Heart right ventricle (tissue), 16 donors: ENCODE measurements around the gene MEF2B. TPM values are rescaled to one million over a fixed set of nuclear protein-coding genes. Genes with fewer than 3 reads are reported as not detected.

Experiments used
- ATAC-seq, 8 donors: fragments of 200-7000 bp; cut with Tn5 transposase; one replicate each; pipeline ENCODE4 v1.9.1; 2020; ENCODE audit warnings: mild to moderate bottlenecking in 8 of 8, moderate library complexity in 8 of 8, moderate number of reproducible peaks in 1 of 8
- DNase-seq, 2 donors: peaks; one replicate each; pipeline ENCODE4 v3.0.0-alpha.2; 2020
- H3K27ac ChIP-seq, 10 donors: fragments of 200-600 bp; sonication (generic) in 2 of 10; one replicate each; pipeline versions ENCODE4 v1.5.0 to v1.8.0; 2020 to 2022; ENCODE audit warnings: mild to moderate bottlenecking in 3 of 10
- H3K27me3 ChIP-seq, 7 donors: fragments of 200-600 bp; one replicate each; pipeline ENCODE4 v1.8.0; 2021 to 2022; ENCODE audit warnings: mild to moderate bottlenecking in 2 of 7
- H3K36me3 ChIP-seq, 9 donors: fragments of 200-600 bp; sonication (generic) in 1 of 9; one replicate each; pipeline versions ENCODE4 v1.5.0 to v1.8.0; 2020 to 2022; ENCODE audit warnings: mild to moderate bottlenecking in 2 of 9
- H3K4me1 ChIP-seq, 9 donors: fragments of 200-600 bp; sonication (generic) in 1 of 9; one replicate each; pipeline versions ENCODE4 v1.5.0 to v1.8.0; 2020 to 2022; ENCODE audit warnings: mild to moderate bottlenecking in 4 of 9
- H3K4me3 ChIP-seq, 10 donors: fragments of 200-600 bp; sonication (generic) in 2 of 10; one replicate each; pipeline versions ENCODE4 v1.5.0 to v1.8.0; 2020 to 2022; ENCODE audit warnings: mild to moderate bottlenecking in 7 of 10, moderate library complexity in 2 of 10
- H3K9me3 ChIP-seq, 11 donors: fragments of 200-600 bp in 10 of 11; sonication (generic) in 2 of 11; one replicate each; pipeline versions ENCODE4 v1.5.0 to v1.8.0; 2013 to 2022; ENCODE audit warnings: mild to moderate bottlenecking in 2 of 11, control low read depth in 1 of 11, moderate library complexity in 1 of 11
- WGBS, 2 donors: extraction: QIAGEN DNeasy Blood & Tissue Kit; methylation state at CpG; one replicate each; pipeline ENCODE4 v1.1.7; 2013; ENCODE audit warnings: inconsistent platforms in 1 of 2; 5-methylcytosine and 5-hydroxymethylcytosine counted together
- intact Hi-C, 10 donors: fragments of 100-400 bp; cut with DNase I; formaldehyde crosslinking; loops; one replicate each; pipeline versions ENCODE4 v1.11.1 to v1.14.2; 2022
- polyA plus RNA-seq, 2 donors: library from polyadenylated mRNA; stranded (reverse); fragments of 200-250 nt; gene quantifications; one replicate each; pipeline ENCODE4 v1.2.3, GENCODE V29; 2013
- total RNA-seq, 10 donors: library from RNA; stranded (reverse); fragmentation: NEBNext Ultra II Directional in 3 of 10; extraction: Animal tissue kit (Norgen Biotek cat#: 25700) in 3 of 10; gene quantifications; one replicate each; pipeline versions ENCODE4 v1.2.1 to v1.2.4, GENCODE V29; 2021 to 2023
- TF ChIP-seq, protein P1 (sequence below), 9 donors: fragments of 200-600 bp; sonication (generic) in 2 of 9; IDR thresholded peaks; one replicate each; pipeline versions ENCODE4 v1.5.0 to v1.8.0; 2021 to 2022; ENCODE audit warnings: antibody characterized with exemption in 9 of 9, mild to moderate bottlenecking in 5 of 9, moderate library complexity in 1 of 9
- donor health status: Arrhythmogenic right ventricular cardiomyopathy.
- donor health status: ischemic (EF 13 %, LVEDD 7.1; RV severe dilation, severe dysfunction).
- donor health status: healthy with polysubstance abuse.
- donor health status: DM: no; HTN: yes; CAD: no.
- donor health status: DM: no; HTN: no; CAD: no.
- donor health status: ischemic (EF 25% LVEDD 6.9; RV normal size, moderate dysfunction).
- donor health status: ischemic (EF 25% LVEDD 5.7; RV mildly dilated, moderate dysfunction).
- donor health status: healthy.
- donor health status: DM: yes; HTN: yes; CAD: no.
- donor health status: Ischemic cardiomyopathy.
- donor health status: ischemic (EF 35%, LVEDD 5.7; RV mildly dilated, moderate dysfunction).
- donor health status: nonischemic (EF 11% LVEDD 7.7; RV severe dilation, severe dysfunction).
- donor health status: DM: yes; HTN: yes; CAD: no.
- donor health status: PGD.
- donor health status: ischemic (EF 29% LVEDD 5.4; RV normal size, mild dysfunction).
- donor health status: nonischemic (EF 23%, LVEDD 6.1; RV moderate dilation, normal function).

Gene MEF2B
- total and polyA plus RNA-seq, 12 donors = 0.34 to 2.3 (median 0.54) TPM; not detected in 3

- peaks cover 0 to 50% (median 0%) of the 10 kb centered on the region in 9 donors for H3K36me3 ChIP-seq
- H3K27ac ChIP-seq = no peak overlapping the region
- intact Hi-C loops = no loop called here
- peak in 7 of 8 donors; percentile 19 to 75 (median 54) for ATAC-seq
- WGBS, 2 donors = 61 to 63% methylated on average over 35 to 39 of the region's 39 CpGs
- DNase-seq = peak in 1 of 2 donors; percentile 48
- no peaks in the 10 kb centered on the region for H3K27me3 ChIP-seq
- TF ChIP-seq, protein P1, sequence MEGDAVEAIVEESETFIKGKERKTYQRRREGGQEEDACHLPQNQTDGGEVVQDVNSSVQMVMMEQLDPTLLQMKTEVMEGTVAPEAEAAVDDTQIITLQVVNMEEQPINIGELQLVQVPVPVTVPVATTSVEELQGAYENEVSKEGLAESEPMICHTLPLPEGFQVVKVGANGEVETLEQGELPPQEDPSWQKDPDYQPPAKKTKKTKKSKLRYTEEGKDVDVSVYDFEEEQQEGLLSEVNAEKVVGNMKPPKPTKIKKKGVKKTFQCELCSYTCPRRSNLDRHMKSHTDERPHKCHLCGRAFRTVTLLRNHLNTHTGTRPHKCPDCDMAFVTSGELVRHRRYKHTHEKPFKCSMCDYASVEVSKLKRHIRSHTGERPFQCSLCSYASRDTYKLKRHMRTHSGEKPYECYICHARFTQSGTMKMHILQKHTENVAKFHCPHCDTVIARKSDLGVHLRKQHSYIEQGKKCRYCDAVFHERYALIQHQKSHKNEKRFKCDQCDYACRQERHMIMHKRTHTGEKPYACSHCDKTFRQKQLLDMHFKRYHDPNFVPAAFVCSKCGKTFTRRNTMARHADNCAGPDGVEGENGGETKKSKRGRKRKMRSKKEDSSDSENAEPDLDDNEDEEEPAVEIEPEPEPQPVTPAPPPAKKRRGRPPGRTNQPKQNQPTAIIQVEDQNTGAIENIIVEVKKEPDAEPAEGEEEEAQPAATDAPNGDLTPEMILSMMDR (IDR thresholded peaks at IDR 0.05) = no peak
- H3K4me1 ChIP-seq = no peaks in the 10 kb centered on the region
- H3K9me3 ChIP-seq = peaks cover 0 to 18% (median 4%) of the 10 kb centered on the region in 11 donors
- no peak overlapping the region for H3K4me3 ChIP-seq
Observed at GRCh38 chr19:19120308-19121231, 49.5 kb downstream of the MEF2B start.

DNA sequence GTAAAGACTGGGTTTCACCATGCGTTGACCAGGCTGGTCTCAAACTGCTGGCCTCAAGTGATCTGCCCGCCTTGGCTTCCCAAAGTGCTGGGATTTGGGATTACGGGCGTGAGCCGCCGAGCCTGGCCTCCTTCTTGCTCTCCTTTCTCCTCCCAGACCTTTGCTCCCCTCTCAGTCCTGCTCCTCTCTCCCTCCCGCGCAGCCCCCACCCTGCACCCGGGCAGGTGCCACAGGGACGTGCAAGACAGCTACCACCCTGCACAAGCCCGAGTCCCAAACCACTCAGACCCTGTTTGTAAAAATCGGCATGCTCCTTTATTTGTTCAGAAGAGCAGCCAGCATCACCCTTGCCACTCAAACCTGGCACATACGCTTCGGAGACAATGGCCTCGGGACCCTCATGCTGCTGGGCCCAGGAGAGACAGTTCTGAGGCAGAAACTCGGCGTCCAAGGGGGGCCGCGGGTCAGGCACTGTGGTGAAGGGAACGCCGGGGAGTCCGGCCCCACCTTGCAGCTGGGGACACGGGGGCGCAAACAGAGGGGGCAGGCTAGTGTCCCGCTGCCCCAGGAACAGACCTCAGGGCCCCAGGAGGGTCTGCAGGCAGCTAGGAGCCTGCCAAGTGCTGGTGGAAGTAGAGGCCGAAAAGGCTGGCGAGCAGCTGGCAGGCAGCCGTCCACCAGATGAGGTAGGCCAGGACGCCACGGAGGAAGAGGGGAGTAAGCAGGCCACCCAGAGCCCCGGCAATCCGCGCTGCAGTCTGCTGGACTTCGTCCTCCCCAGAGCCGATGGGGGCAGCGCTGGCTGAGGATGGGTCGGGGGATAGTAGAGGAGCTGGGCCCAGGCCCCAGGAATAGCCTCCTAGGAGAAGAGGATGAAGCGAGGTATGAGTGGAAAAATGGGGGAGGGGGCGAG, 50.5 kb downstream of the MEF2B start:
- Histone ChIP-seq H3K36me3 (peaks cover 0 to 50% (median 0%) of the 10 kb centered on the region in 9 donors), H3K9me3 (peaks cover 0 to 18% (median 4%) of the 10 kb centered on the region in 11 donors), H3K4me1 (no peaks in the 10 kb centered on the region), H3K27ac (no peak overlapping the region), H3K27me3 (no peaks in the 10 kb centered on the region), H3K4me3 (no peak overlapping the region)
- ATAC-seq (peak in 1 of 8 donors; percentile 53), DNase-seq (no peak)
- WGBS, 2 donors = 90 to 94% methylated on average over 39 of the region's 39 CpGs
- TF ChIP-seq, protein P1 (IDR thresholded peaks at IDR 0.05) = no peak
- intact Hi-C loops = no loop called here

- TF ChIP-seq, protein P1 (IDR thresholded peaks at IDR 0.05) = peak in 8 of 9 donors; percentile 26 to 62 (median 44)
- DNase-seq = peak in 1 of 2 donors; percentile 43
Observed at GRCh38 chr19:19115954-19116353, 54.1 kb downstream of the MEF2B start.

More at GRCh38 chr19:19115954-19116353, 54.1 kb downstream of the MEF2B start:
- no peak for ATAC-seq
- H3K4me3 ChIP-seq = no peak overlapping the region
- 71 to 76% methylated on average over 9 of the region's 9 CpGs for WGBS, 2 donors
- peaks cover 0 to 23% (median 0%) of the 10 kb centered on the region in 9 donors for H3K36me3 ChIP-seq
- intact Hi-C loops = no loop called here
- H3K27me3 ChIP-seq = no peaks in the 10 kb centered on the region
- H3K4me1 ChIP-seq = peaks cover 0 to 2% (median 0%) of the 10 kb centered on the region in 9 donors
- H3K9me3 ChIP-seq = no peaks in the 10 kb centered on the region
- H3K27ac ChIP-seq = no peak overlapping the region
